Large intestine (tissue), 3 donors: ENCODE results near the gene SH3TC1. TPM values are rescaled to one million over a fixed set of nuclear protein-coding genes. Genes with fewer than 3 reads are reported as not detected.

ENCODE experiments used
- DNase-seq, 2 donors: peaks; one replicate each; pipeline versions ENCODE4 v3.0.0 to v3.0.0-alpha.2; 2013
- H3K27ac ChIP-seq: one replicate; pipeline ENCODE4 v1.5.1; 2013; ENCODE audit warnings: low read length
- H3K27me3 ChIP-seq: 2 replicates; pipeline ENCODE4 v1.6.1; 2013; ENCODE audit warnings: low read length; ENCODE audit not compliant: control insufficient read depth, insufficient read depth
- H3K36me3 ChIP-seq: 2 replicates; pipeline ENCODE4 v1.6.1; 2013; ENCODE audit warnings: low read length; ENCODE audit not compliant: control insufficient read depth, insufficient read depth
- H3K4me1 ChIP-seq: one replicate; pipeline ENCODE4 v1.6.1; 2013; ENCODE audit warnings: low read length; ENCODE audit not compliant: control insufficient read depth, insufficient read depth
- H3K4me3 ChIP-seq: one replicate; pipeline ENCODE4 v1.5.1; 2013; ENCODE audit warnings: low read length
- H3K9me3 ChIP-seq: one replicate; pipeline ENCODE4 v1.6.1; 2013; ENCODE audit warnings: mild to moderate bottlenecking, low read depth, low read length, moderate library complexity; ENCODE audit not compliant: control insufficient read depth
- WGBS: methylation state at CpG from one replicate; pipeline ENCODE4 v1.1.5; 2013; ENCODE audit warnings: low lambda C conversion rate; ENCODE audit not compliant: insufficient coverage; 5-methylcytosine and 5-hydroxymethylcytosine counted together
- polyA plus RNA-seq: library from polyadenylated mRNA; unstranded; fragments of 120-200 nt; gene quantifications from one replicate; pipeline ENCODE4 v1.2.1, GENCODE V29; 2013

The SH3TC1 gene
- polyA plus RNA-seq, 1 donor, result 21.1 TPM

- WGBS, result no CpG with 5 or more reads among the region's 8 CpGs
- H3K36me3 ChIP-seq, result no peaks in the 10 kb centered on the region
- DNase-seq, result no peak
Observed at GRCh38 chr4:8180310-8181093, 18.6 kb upstream of the SH3TC1 start.

GRCh38 chr4:8181119-8181518 is 18.0 kb upstream of the SH3TC1 start:
- H3K4me3 ChIP-seq, result no peak overlapping the region
- peaks cover 11% of the 10 kb centered on the region for H3K4me1 ChIP-seq
- H3K36me3 ChIP-seq, result no peaks in the 10 kb centered on the region
- H3K27me3 ChIP-seq, result no peaks in the 10 kb centered on the region
- no peak overlapping the region for H3K27ac ChIP-seq
- no CpG with 5 or more reads among the region's 6 CpGs for WGBS
- DNase-seq, result no peak
- no peaks in the 10 kb centered on the region for H3K9me3 ChIP-seq

More at GRCh38 chr4:8180310-8181093, 18.6 kb upstream of the SH3TC1 start:
- Histone ChIP-seq H3K4me3 (no peak overlapping the region), H3K27me3 (no peaks in the 10 kb centered on the region), H3K9me3 (no peaks in the 10 kb centered on the region), H3K27ac (no peak overlapping the region), H3K4me1 (peaks cover 11% of the 10 kb centered on the region)

GRCh38 chr4:8181844-8182243 is 17.2 kb upstream of the SH3TC1 start:
- H3K9me3 ChIP-seq, result no peaks in the 10 kb centered on the region
- no peak overlapping the region for H3K27ac ChIP-seq
- DNase-seq, result peak in 1 of 2 donors; percentile 46
- H3K36me3 ChIP-seq, result no peaks in the 10 kb centered on the region
- peaks cover 11% of the 10 kb centered on the region for H3K4me1 ChIP-seq
- H3K4me3 ChIP-seq, result no peak overlapping the region
- WGBS, result no CpG with 5 or more reads among the region's 7 CpGs
- no peaks in the 10 kb centered on the region for H3K27me3 ChIP-seq

DNA sequence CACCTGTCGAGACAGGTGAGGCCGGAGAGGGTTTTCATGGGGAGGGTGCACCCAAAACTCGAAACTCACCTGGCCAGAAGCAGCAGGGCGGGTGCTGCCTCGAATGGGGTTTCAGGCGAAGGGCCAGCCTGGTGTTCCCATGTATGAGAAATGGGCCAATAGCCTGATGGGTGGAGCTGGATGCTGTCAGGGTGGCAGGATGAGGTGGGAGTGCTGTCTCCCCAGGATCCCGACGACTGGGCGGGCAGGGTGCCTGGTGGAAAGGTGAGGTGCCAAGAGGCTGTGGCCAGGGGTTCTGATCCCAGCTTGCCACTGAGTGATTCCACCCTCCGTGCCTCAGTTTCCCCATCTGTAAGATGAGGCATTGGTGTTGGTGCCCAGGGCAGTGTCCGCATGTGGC is 16.8 kb upstream of the SH3TC1 start:
- no peaks in the 10 kb centered on the region for H3K9me3 ChIP-seq
- H3K4me1 ChIP-seq, result peaks cover 11% of the 10 kb centered on the region
- no CpG with 5 or more reads among the region's 11 CpGs for WGBS
- H3K4me3 ChIP-seq, result no peak overlapping the region
- H3K36me3 ChIP-seq, result no peaks in the 10 kb centered on the region
- H3K27me3 ChIP-seq, result no peaks in the 10 kb centered on the region
- no peak for DNase-seq
- no peak overlapping the region for H3K27ac ChIP-seq

- Histone ChIP-seq H3K9me3 (no peaks in the 10 kb centered on the region), H3K4me3 (no peak overlapping the region), H3K27me3 (no peaks in the 10 kb centered on the region), H3K27ac (no peak overlapping the region), H3K36me3 (no peaks in the 10 kb centered on the region), H3K4me1 (peaks cover 11% of the 10 kb centered on the region)
- peak; percentile 60 to 67 for DNase-seq
- 40% methylated on average over 3 of the region's 25 CpGs for WGBS
Observed at GRCh38 chr4:8182858-8183725, 16.0 kb upstream of the SH3TC1 start.

DNA sequence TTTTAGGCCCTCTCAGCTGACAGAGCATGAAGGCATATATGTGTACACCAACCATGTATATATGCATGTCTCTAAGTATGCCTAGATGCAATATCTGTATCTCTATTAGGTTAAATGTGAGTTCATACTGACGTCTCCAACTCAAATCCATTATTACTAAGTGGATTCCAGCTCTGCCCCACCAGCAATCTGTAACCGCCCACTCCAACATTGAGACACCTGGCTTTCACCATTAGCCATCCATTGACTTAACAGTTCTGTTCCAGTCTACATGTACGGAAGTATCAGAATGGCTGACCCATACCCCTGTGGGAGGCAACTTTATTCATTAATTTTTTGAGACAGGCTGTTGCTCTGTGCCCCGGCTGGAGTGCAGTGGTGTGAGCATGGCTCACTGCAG is 15.0 kb upstream of the SH3TC1 start:
- no peak for DNase-seq
- Histone ChIP-seq H3K27me3 (no peaks in the 10 kb centered on the region), H3K4me3 (no peak overlapping the region), H3K9me3 (no peaks in the 10 kb centered on the region), H3K27ac (no peak overlapping the region), H3K36me3 (no peaks in the 10 kb centered on the region), H3K4me1 (peaks cover 11% of the 10 kb centered on the region)
- 40% methylated on average over 1 of the region's 4 CpGs for WGBS

DNA sequence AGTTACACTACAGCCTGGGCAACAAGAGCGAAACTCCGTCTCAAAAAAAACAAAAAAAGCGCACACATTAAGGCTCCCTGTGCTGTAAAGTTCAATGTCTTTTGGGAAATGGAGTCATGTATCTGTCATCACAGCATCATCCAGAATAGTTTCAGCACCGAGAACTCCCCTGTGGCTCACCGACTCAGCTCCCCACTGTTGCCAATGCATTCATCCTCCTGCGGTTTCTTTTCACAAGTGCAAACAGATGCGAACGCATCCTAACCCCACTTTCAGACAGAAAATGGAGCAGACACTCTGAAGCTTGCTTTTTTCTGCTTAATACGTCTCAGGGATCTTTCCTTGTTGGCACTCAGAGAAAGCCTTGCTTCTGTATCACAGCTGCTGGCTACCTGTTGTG is 13.8 kb upstream of the SH3TC1 start:
- peaks cover 11% of the 10 kb centered on the region for H3K4me1 ChIP-seq
- no CpG with 5 or more reads among the region's 9 CpGs for WGBS

DNA sequence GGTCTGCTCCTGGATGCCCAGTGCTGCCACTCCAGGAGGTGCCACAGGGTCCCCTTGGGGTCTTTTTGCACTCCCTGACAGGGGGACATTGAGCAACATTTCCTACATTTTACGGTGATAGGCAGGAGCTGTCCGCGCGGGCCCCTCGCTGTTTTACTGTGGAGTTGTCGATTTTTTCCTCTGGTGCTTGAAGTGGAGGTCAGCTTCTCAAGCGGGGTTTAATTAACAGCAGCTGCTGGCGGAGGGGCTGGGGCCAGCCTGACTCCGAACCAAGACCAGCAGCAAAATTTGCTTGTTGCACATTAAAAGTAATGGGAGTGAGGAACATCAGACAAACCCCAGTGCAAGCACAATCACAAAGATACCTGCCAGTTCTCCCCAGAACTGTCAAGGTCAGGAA is 13.2 kb upstream of the SH3TC1 start:
- H3K27ac ChIP-seq, result no peak overlapping the region
- no peak for DNase-seq
- H3K9me3 ChIP-seq, result no peaks in the 10 kb centered on the region
- no peaks in the 10 kb centered on the region for H3K27me3 ChIP-seq
- H3K36me3 ChIP-seq, result no peaks in the 10 kb centered on the region
- H3K4me3 ChIP-seq, result no peak overlapping the region
- no CpG with 5 or more reads among the region's 9 CpGs for WGBS
- peaks cover 11% of the 10 kb centered on the region for H3K4me1 ChIP-seq

More for the DNA sequence above, 13.8 kb upstream of the SH3TC1 start:
- Histone ChIP-seq H3K27ac (no peak overlapping the region), H3K9me3 (no peaks in the 10 kb centered on the region), H3K27me3 (no peaks in the 10 kb centered on the region), H3K4me3 (no peak overlapping the region), H3K36me3 (no peaks in the 10 kb centered on the region)
- no peak for DNase-seq

DNA sequence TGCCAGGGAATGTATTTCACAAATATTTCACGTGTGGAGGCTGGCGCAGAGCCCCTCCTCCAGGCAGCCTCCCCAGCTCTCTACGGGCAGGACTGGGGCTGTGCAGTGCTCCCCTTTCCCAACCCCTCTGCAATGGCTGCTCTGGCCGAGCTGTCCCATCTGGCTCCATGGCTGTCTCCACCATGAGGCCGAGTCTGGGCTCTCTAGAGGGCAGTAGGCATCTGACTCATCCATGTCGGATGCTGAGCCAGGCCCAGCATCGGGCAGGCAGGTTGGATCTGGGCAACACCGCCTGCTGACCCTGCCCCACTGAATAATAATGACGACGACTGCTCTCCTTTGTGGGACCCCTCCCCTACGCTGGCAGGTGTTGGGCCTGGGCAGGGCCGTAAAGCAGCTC is 11.0 kb upstream of the SH3TC1 start:
- H3K36me3 ChIP-seq, result no peaks in the 10 kb centered on the region
- DNase-seq, result no peak
- no CpG with 5 or more reads among the region's 12 CpGs for WGBS
- no peaks in the 10 kb centered on the region for H3K27me3 ChIP-seq
- H3K4me1 ChIP-seq, result peaks cover 5% of the 10 kb centered on the region
- H3K9me3 ChIP-seq, result no peaks in the 10 kb centered on the region
- H3K27ac ChIP-seq, result no peak overlapping the region
- H3K4me3 ChIP-seq, result no peak overlapping the region

- H3K4me1 ChIP-seq, result peaks cover 6% of the 10 kb centered on the region
- no CpG with 5 or more reads among the region's 29 CpGs for WGBS
- no peak overlapping the region for H3K27ac ChIP-seq
- no peaks in the 10 kb centered on the region for H3K27me3 ChIP-seq
- no peak for DNase-seq
- H3K9me3 ChIP-seq, result no peaks in the 10 kb centered on the region
- no peaks in the 10 kb centered on the region for H3K36me3 ChIP-seq
- H3K4me3 ChIP-seq, result no peak overlapping the region
Observed at GRCh38 chr4:8188743-8189550, 10.1 kb upstream of the SH3TC1 start.
